Measurements from ENCODE around the gene TMEM106C.
A peak's percentile ranks its signal among the peaks of the same experiment; 100 is the strongest.

Gene TMEM106C

DNA sequence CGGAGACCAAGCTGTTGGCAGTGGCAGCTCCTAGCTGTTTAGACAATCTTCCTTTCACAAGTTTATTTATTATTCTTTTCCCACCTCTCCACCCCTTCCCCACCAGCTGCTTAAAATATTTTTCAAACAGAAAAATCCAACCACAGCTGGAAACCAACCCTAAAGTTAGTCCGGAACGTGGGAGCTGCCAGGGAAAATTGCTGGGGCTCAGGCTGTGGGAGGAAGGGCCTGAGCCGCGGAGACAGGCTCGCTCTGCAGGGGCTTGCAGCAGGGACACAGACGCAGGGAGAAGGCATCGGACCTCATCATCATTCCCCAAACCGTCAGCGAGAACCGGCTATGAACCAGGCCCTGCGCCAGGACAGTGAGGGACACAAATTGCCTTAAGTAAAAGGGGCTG, 16.1 kb upstream of the TMEM106C start:
- Histone ChIP-seq H3K9me2 (replicated peaks; ENCODE audit: low read depth, low read length) (no peaks in the 10 kb centered on the region), H3K9me3 (ENCODE audit: insufficient read depth, low read depth, low read length) (no peaks in the 10 kb centered on the region), H3F3A (ENCODE audit: low read depth) (no peaks in the 10 kb centered on the region), H3K36me3 (ENCODE audit: insufficient read depth, low read length) (no peaks in the 10 kb centered on the region), H3K4me2 (ENCODE audit: low read depth, low read length, poor library complexity, severe bottlenecking) (no peak overlapping the region), H3K4me3 (ENCODE audit: low read length, poor library complexity, severe bottlenecking) (no peak overlapping the region), H4K20me1 (ENCODE audit: insufficient read depth, low read length, poor library complexity, severe bottlenecking) (no peaks in the 10 kb centered on the region), H3K4me1 (ENCODE audit: insufficient read depth, low read length, poor library complexity, severe bottlenecking) (no peaks in the 10 kb centered on the region), H3K27me3 (ENCODE audit: insufficient read depth, low read length, poor library complexity, severe bottlenecking) (no peaks in the 10 kb centered on the region), H3K79me2 (ENCODE audit: insufficient read depth, low read length) (no peaks in the 10 kb centered on the region), H2AFZ (ENCODE audit: low read length) (no peak overlapping the region), H3K9ac (ENCODE audit: low read depth, low read length, poor library complexity, severe bottlenecking) (no peak overlapping the region)
- no peak for TF ChIP-seq EZH2phosphoT487 (IDR thresholded peaks at IDR 0.05; ENCODE audit: borderline replicate concordance)
- TF ChIP-seq, protein P1, sequence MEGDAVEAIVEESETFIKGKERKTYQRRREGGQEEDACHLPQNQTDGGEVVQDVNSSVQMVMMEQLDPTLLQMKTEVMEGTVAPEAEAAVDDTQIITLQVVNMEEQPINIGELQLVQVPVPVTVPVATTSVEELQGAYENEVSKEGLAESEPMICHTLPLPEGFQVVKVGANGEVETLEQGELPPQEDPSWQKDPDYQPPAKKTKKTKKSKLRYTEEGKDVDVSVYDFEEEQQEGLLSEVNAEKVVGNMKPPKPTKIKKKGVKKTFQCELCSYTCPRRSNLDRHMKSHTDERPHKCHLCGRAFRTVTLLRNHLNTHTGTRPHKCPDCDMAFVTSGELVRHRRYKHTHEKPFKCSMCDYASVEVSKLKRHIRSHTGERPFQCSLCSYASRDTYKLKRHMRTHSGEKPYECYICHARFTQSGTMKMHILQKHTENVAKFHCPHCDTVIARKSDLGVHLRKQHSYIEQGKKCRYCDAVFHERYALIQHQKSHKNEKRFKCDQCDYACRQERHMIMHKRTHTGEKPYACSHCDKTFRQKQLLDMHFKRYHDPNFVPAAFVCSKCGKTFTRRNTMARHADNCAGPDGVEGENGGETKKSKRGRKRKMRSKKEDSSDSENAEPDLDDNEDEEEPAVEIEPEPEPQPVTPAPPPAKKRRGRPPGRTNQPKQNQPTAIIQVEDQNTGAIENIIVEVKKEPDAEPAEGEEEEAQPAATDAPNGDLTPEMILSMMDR (conservative IDR thresholded peaks at IDR 0.05; ENCODE audit: low read length), result no peak

DNA sequence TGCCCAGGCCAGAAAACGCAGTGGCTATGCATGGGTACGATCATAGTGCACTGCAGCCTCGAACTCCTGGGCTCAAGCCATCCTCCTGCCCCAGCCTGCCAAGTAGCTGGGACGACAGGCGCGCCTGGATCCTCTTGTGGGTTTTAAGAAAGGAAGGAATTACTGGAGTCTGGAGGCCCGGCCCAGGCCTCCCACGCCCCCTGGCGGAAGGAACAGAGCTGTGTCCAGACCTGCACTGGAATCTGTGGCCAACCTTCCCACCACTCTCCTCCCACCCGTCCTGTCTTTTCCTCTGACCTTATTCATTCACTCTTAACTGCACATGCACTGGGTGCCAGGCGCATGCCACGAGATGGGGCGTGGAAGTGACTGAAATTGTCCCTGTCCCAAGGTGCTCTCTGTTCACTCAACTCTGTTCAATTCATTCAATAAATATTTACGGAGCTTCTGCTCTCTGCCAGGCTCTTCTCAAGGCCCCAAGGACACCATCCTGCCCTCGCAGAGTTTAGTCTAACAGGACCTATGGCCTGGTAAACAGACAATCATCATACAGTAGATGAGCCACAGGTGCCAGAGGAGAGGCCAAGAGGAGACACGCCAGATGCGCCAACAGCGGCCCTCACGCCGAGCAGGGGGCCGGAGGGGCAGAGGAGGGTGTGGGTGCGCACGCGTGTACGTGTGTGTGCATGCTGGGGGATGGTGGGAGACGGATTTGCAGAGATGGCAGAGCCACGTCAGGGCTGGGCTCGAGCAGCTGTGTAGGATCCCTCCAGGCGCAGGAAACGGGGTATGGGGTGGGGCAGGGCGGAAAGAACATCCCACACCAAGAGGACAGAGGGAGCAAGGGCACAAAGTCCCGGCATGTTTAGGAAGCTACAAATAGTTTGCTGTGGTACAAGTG, 13.7 kb upstream of the TMEM106C start:
- Histone ChIP-seq H3K9me2 (replicated peaks; ENCODE audit: low read depth, low read length) (no peaks in the 10 kb centered on the region), H2AFZ (ENCODE audit: low read length) (peak overlapping the region; percentile 56; the same call in 1 of the 2 replicates), H4K20me1 (ENCODE audit: insufficient read depth, low read length, poor library complexity, severe bottlenecking) (no peaks in the 10 kb centered on the region), H3K9ac (ENCODE audit: low read depth, low read length, poor library complexity, severe bottlenecking) (no peak overlapping the region), H3K79me2 (ENCODE audit: insufficient read depth, low read length) (no peaks in the 10 kb centered on the region), H3K36me3 (ENCODE audit: insufficient read depth, low read length) (no peaks in the 10 kb centered on the region), H3K27me3 (ENCODE audit: insufficient read depth, low read length, poor library complexity, severe bottlenecking) (no peaks in the 10 kb centered on the region), H3K9me3 (ENCODE audit: insufficient read depth, low read depth, low read length) (no peaks in the 10 kb centered on the region), H3K4me1 (ENCODE audit: insufficient read depth, low read length, poor library complexity, severe bottlenecking) (peaks cover 8% of the 10 kb centered on the region), H3F3A (ENCODE audit: low read depth) (no peaks in the 10 kb centered on the region), H3K4me3 (ENCODE audit: low read length, poor library complexity, severe bottlenecking) (no peak overlapping the region), H3K4me2 (ENCODE audit: low read depth, low read length, poor library complexity, severe bottlenecking) (no peak overlapping the region)
- TF ChIP-seq, protein P1 (conservative IDR thresholded peaks at IDR 0.05; ENCODE audit: low read length), result peak; percentile 91
- no peak for TF ChIP-seq EZH2phosphoT487 (IDR thresholded peaks at IDR 0.05; ENCODE audit: borderline replicate concordance)

DNA sequence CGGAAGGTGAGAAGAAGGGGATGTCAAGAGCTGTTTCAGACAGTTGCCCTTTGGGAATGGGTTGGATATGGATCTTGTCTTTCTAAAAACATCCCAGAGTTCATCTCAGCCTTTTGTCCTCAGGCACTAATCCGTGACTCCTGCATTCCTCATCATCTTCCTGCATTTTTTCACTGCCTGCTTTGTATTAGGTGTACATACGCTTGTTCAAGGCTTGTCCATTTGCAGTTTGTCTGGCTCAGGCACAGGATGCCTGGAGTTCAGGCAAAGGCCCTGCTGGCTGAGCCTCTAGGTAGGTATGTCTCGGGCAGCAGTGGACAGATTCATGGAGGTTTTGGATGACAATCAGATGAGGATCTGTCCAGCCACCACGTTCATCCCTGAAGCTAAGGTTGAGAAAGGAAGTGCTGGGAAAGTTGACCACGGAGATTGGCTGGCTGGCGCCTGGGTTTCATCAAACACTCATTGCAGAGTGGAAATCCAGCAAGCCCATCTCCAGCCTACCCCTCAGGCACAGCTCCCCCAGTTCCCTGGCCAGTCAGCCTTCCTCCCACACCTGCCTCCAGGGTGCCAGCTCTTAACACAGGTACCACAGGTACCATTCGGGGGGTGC, 12.4 kb upstream of the TMEM106C start:
- no peaks in the 10 kb centered on the region for H3K9me3 ChIP-seq (ENCODE audit: insufficient read depth, low read depth, low read length)
- no peak overlapping the region for H3K4me3 ChIP-seq (ENCODE audit: low read length, poor library complexity, severe bottlenecking)
- H3K4me2 ChIP-seq (ENCODE audit: low read depth, low read length, poor library complexity, severe bottlenecking), result no peak overlapping the region
- no peaks in the 10 kb centered on the region for H3K9me2 ChIP-seq (replicated peaks; ENCODE audit: low read depth, low read length)
- no peaks in the 10 kb centered on the region for H3K79me2 ChIP-seq (ENCODE audit: insufficient read depth, low read length)
- peaks cover 8% of the 10 kb centered on the region for H3K4me1 ChIP-seq (ENCODE audit: insufficient read depth, low read length, poor library complexity, severe bottlenecking)
- H2AFZ ChIP-seq (ENCODE audit: low read length), result no peak overlapping the region
- no peaks in the 10 kb centered on the region for H3K27me3 ChIP-seq (ENCODE audit: insufficient read depth, low read length, poor library complexity, severe bottlenecking)
- no peak overlapping the region for H3K9ac ChIP-seq (ENCODE audit: low read depth, low read length, poor library complexity, severe bottlenecking)
- TF ChIP-seq, protein P1 (conservative IDR thresholded peaks at IDR 0.05; ENCODE audit: low read length), result no peak
- TF ChIP-seq EZH2phosphoT487 (IDR thresholded peaks at IDR 0.05; ENCODE audit: borderline replicate concordance), result no peak
- no peaks in the 10 kb centered on the region for H3F3A ChIP-seq (ENCODE audit: low read depth)
- no peaks in the 10 kb centered on the region for H4K20me1 ChIP-seq (ENCODE audit: insufficient read depth, low read length, poor library complexity, severe bottlenecking)
- H3K36me3 ChIP-seq (ENCODE audit: insufficient read depth, low read length), result no peaks in the 10 kb centered on the region
